Activated T-cell treated with anti-CD3 and anti-CD28 coated beads, Interleukin-2, amount 50 U/mL, for 1 hour (primary cell): ENCODE data around the gene PRAMEF20.
"Not testable (repeated sequence)": the region's sequence is repeated elsewhere in the genome, so short reads cannot be mapped to it uniquely, and the experiment has no call there.

Experiments used
- DNase-seq: peaks from one replicate; pipeline ENCODE4 v3.0.0-alpha.2; 2020

PRAMEF20 gene

GRCh38 chr1:13410150-13410549 lies at the start of gene PRAMEF20:
Gene PRAMEF20 (plus strand): TSS chr1:13410450. CDS start chr1:13416355, 5,905 bp downstream.
- DNase-seq = not testable (repeated sequence)

- not testable (repeated sequence) for DNase-seq
These were observed 47.9 kb upstream of the PRAMEF20 start for GRCh38 chr1:13362364-13362763.

- not testable (repeated sequence) for DNase-seq
These were observed 45.3 kb upstream of the PRAMEF20 start for GRCh38 chr1:13364928-13365327.

- DNase-seq = not testable (repeated sequence)
These were observed 43.7 kb upstream of the PRAMEF20 start for GRCh38 chr1:13366536-13366935.

GRCh38 chr1:13368544-13368943 lies 41.7 kb upstream of the PRAMEF20 start:
- not testable (repeated sequence) for DNase-seq

- not testable (repeated sequence) for DNase-seq
These were observed 31.3 kb upstream of the PRAMEF20 start for GRCh38 chr1:13378983-13379382.

GRCh38 chr1:13380380-13380779 lies 29.9 kb upstream of the PRAMEF20 start:
- not testable (repeated sequence) for DNase-seq

GRCh38 chr1:13389332-13389731 lies 20.9 kb upstream of the PRAMEF20 start, which contains the start of gene PRAMEF17:
Gene PRAMEF17 (plus strand): TSS chr1:13389632. CDS start chr1:13389658, 26 bp downstream.
- not testable (repeated sequence) for DNase-seq

GRCh38 chr1:13393004-13393403 lies 17.2 kb upstream of the PRAMEF20 start:
- DNase-seq = not testable (repeated sequence)

- not testable (repeated sequence) for DNase-seq
These were observed 15.5 kb upstream of the PRAMEF20 start for GRCh38 chr1:13394761-13395160.

- not testable (repeated sequence) for DNase-seq
These were observed 14.9 kb upstream of the PRAMEF20 start for GRCh38 chr1:13395311-13395710.

- DNase-seq = no peak
These were observed 2.4 kb upstream of the PRAMEF20 start for GRCh38 chr1:13407811-13408210.

- no peak for DNase-seq
These were observed 20.2 kb downstream of the PRAMEF20 start for GRCh38 chr1:13430495-13430894.

GRCh38 chr1:13432251-13432650 lies 22.0 kb downstream of the PRAMEF20 start:
- no peak for DNase-seq

- not testable (repeated sequence) for DNase-seq
These were observed 23.6 kb downstream of the PRAMEF20 start for GRCh38 chr1:13433694-13434358.

GRCh38 chr1:13435458-13435857 lies 25.2 kb downstream of the PRAMEF20 start:
- no peak for DNase-seq

GRCh38 chr1:13439104-13439783 lies 29.0 kb downstream of the PRAMEF20 start:
- DNase-seq = not testable (repeated sequence)

GRCh38 chr1:13443335-13443979 lies 33.2 kb downstream of the PRAMEF20 start:
- no peak for DNase-seq

GRCh38 chr1:13450204-13450603 lies 40.0 kb downstream of the PRAMEF20 start:
- DNase-seq = no peak

GRCh38 chr1:13451399-13451965 lies 41.2 kb downstream of the PRAMEF20 start:
- DNase-seq = no peak

GRCh38 chr1:13456904-13457532 lies 46.8 kb downstream of the PRAMEF20 start:
- DNase-seq = no peak

- no peak for DNase-seq
These were observed 51.7 kb downstream of the PRAMEF20 start for GRCh38 chr1:13461977-13462376.

GRCh38 chr1:13462682-13463081 lies 52.4 kb downstream of the PRAMEF20 start:
- no peak for DNase-seq
